Left cardiac atrium (tissue), 4 donors: ENCODE data around the gene SPATA31A7. TPM values are rescaled to one million over a fixed set of nuclear protein-coding genes. Genes with fewer than 3 reads are reported as not detected.
"Not testable (repeated sequence)": the region's sequence is repeated elsewhere in the genome, so short reads cannot be mapped to it uniquely, and the experiment has no call there.

ENCODE experiments used
- ATAC-seq, 2 donors: fragments of 200-7000 bp; cut with Tn5 transposase; one replicate each; pipeline ENCODE4 v1.9.1; 2020; ENCODE audit warnings: mild to moderate bottlenecking in 2 of 2, moderate library complexity in 2 of 2
- DNase-seq: peaks from one replicate; pipeline ENCODE4 v3.0.0-alpha.2; 2020
- intact Hi-C, 2 donors: fragments of 100-400 bp; cut with DNase I; formaldehyde crosslinking; loops; one replicate each; pipeline versions ENCODE4 v1.14.1 to v1.15.1; 2022 to 2023
- long read RNA-seq: library from polyadenylated mRNA; unstranded; transcript quantifications from one replicate; pipeline ENCODE4 v2.0.0, GENCODE V29; 2021
- total RNA-seq, 2 donors: library from RNA; stranded (reverse); fragmentation: NEBNext Ultra II Directional; extraction: Animal tissue kit (Norgen Biotek cat#: 25700); gene quantifications; one replicate each; pipeline ENCODE4 v1.2.1, GENCODE V29; 2021
- donor health status: DM: no; HTN: yes; CAD: no.
- donor health status: DM: no; HTN: yes; CAD: no; lungs with severe emphysema.
- donor health status: DM: yes; HTN: yes; CAD: no.
- donor health status: Dilated cardiomyopathy.

Gene SPATA31A7
- not detected for total RNA-seq
- long read RNA-seq = 0 reads

GRCh38 chr9:61189736-61190135 lies at the start of gene SPATA31A7:
Gene SPATA31A7, plus strand, starts transcription at chr9:61190036. Its CDS starts 29 bp downstream, at chr9:61190065.
- ATAC-seq, DNase-seq: not testable (repeated sequence)

GRCh38 chr9:61226438-61226837 lies 36.6 kb downstream of the SPATA31A7 start:
- DNase-seq, ATAC-seq, intact Hi-C loops: not testable (repeated sequence)

More at GRCh38 chr9:61189736-61190135, at the start of gene SPATA31A7:
- intact Hi-C loops = not testable (repeated sequence)
